ENCODE results near the gene LRRC31.

LRRC31 gene

DNA sequence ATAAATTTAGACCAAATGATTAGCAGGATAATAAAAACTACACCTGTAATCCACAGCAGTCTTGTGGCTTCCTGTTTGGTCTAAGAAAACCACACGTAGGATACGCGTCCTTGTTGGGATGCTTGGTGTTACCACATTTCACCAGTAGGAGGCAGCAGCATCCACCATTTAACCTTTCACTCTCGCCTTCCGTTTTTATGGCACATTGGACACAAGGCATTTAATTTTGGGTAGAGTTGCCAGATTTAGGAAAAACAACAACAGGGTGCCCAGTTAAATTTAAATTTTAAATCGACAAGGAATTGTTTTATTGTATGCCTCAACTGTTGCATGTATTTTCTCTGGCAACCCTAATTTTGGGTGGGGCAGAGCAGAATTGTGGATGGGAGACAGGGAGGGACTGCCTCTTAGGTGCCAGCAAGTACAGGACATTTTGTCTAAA, 6.3 kb downstream of the LRRC31 start:
- DNase-seq = no peak

- no peak for DNase-seq
Observed at GRCh38 chr3:169861871-169862270, 7.9 kb downstream of the LRRC31 start.

DNA sequence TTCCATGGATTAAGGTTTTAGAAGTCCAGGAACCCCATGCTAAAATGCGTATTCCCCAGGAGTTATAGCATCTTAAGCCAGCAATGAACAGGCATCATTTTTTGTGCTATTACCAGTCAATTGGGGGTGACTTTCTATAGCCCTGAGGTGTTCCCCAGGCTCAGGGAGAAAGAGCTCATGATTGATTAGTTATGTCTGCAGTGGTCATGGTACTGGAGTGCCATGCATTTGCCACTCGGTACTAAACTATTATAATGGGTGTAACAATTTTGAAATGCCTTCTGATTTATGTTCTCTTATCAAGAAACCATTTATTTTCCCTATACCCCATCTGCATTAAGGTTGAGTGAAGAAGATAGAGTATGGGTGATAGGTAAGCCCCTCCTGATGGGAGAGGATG, 11.9 kb downstream of the LRRC31 start:
- DNase-seq = no peak

GRCh38 chr3:169855514-169855913, 14.2 kb downstream of the LRRC31 start:
- DNase-seq = no peak

- DNase-seq = no peak
Observed at GRCh38 chr3:169850618-169851017, 19.1 kb downstream of the LRRC31 start.

DNA sequence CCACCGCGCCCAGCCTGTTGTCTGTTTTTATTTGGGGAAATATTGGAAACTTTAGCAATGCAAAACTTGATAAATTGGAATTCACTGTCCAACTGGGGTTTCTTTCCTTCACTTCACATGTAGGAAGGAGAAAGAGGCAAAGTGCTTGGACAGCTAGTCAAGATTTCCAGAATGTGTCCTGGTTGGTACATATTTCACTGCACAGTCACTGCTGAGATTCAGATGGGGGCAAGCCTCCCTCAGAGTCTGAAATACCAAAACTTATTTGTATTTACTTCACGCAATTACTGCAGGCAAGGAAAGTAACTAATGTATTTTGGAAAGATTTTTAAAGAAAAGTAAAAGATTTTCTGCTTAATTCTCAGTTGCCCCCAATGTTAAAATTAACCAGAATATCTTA, 21.0 kb downstream of the LRRC31 start:
- DNase-seq = no peak

GRCh38 chr3:169847896-169848295, 21.8 kb downstream of the LRRC31 start:
- DNase-seq = no peak

GRCh38 chr3:169846458-169847193, 23.1 kb downstream of the LRRC31 start:
- DNase-seq = no peak

DNA sequence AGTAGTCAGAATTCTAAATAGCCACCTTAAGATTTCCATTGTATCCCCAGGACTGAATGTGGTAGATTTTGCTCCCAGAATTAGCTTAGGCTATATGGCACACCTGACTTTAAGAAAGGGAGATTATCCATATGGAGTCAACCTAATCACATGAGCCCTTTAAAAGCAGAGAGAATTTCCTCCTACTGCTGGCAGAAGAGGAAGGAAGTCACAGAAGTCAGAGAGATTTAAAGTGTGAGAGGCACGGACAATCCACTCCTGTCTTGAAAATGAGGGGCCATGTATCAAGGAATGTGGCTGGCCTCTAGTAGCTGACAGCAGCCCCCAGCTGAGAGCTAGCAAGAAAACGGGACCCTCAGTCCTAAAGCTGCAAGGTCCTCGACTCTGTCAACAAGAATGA, 26.8 kb downstream of the LRRC31 start:
- no peak for DNase-seq

DNA sequence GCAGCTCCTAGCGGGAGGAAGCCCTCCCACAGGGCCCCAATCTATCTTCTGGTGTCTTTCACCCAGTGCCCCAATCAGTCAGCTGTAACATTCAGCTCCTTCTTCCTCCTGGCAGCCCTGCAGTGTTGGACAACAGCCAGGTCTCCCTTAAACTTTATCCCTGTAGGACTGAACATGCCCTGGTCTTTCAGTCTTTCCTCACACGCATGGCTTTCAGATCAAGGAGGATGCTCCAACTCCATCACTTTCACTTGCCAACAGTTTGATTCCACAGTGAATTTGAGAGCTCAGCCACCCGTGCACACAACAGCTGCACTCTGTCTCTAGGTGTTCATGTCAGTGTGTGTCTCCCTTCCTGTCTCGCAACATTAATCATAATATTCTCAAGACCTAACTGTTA, 28.6 kb downstream of the LRRC31 start:
- DNase-seq = no peak

- no peak for DNase-seq
Observed at GRCh38 chr3:169838511-169839030, 31.2 kb downstream of the LRRC31 start.

DNA sequence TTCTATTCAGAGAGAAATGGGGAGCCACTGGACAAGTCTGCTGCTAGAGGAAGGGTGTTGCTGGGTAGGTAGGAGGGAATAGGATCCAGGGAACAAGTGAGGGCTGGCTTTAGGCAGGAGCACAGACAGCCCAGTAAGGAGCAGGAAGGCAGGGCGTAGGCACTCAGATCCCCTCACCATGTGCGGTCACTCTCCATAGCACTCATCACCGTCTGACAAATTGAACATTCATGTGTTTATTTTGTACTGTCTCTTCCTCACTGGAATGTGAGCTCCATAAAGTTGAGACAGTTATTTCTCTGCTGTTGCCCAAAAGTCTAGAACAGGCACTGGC, 32.8 kb downstream of the LRRC31 start:
- DNase-seq = no peak

DNA sequence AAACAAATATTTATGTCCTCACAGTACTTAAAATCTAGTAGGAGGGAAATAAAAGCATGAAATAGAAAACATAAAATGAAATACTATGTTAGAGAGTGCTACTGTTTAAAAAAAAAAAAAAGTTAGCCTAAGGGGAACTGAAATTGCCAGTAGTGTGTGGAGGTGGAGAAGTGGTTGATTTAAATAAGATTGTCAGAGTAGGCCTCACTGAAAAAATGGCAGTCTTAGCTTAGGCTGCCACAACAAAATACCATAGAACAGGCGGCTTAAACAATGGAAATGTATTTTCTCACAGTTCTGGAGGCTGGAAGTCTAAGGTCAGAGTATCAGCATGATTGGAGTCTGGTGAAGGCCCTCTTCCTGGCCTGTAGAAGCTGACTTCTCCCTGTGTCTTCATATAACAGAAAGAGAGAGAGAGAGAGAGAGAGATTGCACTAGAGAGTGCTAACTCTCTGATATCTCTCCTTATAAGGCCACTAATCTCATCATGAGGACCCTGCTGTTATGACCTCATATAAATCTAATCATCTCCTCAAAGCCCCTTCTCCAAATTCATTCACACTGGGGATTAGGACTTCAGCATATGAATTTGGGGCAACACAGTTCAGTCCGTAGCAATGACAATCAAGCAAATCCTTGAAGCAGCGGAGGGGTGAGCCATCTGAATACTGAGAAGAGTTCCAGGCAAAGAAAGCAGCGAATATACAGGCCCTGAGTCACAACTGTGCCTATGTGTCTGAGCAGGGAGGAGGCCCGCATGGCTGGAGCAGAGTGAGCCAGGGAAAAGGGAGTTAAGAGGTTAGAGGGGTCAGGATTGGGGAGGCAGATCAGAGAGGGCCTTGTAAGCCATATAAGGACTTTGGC, 33.4 kb downstream of the LRRC31 start:
- no peak for DNase-seq

GRCh38 chr3:169835533-169835932, 34.2 kb downstream of the LRRC31 start:
- DNase-seq = no peak

GRCh38 chr3:169827712-169828111, 42.0 kb downstream of the LRRC31 start:
- DNase-seq = no peak

DNA sequence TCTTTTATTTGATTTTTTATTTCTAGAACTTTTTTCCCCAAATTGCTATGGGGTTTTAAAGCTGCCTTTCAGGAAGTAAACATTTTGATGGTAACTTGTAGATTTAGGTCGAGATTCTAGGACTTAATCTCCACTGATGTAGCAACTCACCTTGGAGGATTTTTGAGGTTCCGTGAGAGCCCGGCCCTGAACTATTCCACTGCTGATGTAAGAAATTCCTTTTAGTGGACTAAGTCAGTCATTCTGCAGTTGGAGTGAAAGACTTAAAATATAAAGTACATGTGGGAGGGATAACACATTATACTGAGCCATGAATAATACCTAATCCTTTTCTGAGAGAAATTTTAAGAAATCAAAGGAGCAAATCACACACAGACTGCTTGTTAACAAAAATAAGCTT, 44.4 kb downstream of the LRRC31 start:
- no peak for DNase-seq

DNA sequence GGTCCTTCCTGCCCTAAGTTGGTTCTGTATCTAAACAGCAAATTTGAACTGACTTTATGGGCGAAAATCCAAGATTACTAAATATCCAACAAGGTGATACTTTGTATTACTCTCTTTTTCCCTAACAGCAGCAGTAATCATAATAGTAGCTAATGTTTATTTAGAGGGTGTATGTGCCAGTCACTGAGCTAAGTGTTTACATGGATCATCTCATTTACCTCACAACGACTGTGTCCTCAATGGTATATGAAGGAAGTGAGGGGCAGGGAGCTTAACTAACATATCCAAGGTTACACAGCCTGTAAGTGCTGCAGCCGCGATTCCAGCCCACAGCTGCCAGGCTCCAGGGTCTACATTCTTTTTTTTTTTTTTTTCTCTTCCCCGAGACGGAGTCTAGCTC, 46.8 kb downstream of the LRRC31 start:
- no peak for DNase-seq

GRCh38 chr3:169822540-169822939, 47.2 kb downstream of the LRRC31 start:
- DNase-seq = no peak

- DNase-seq = no peak
Observed at GRCh38 chr3:169822091-169822490, 47.6 kb downstream of the LRRC31 start.

DNA sequence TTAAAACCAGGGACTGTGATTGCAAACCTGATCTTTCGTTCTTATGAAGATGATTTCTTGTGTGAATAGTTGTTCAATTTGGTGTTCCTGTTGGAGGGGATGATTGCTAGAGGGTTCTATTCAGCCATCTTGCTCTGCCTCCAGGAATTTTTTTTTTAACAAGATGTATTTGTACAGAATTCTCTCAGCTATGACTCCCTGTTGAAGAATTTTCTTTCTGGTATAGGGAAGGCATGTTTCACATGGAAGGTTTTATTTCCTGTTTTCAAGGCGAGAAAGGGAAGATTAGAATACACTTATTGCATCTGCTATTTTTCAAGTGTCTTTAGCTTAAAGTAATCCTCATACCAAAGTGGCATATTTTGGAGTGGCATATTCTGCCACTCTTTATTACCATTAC, 51.4 kb downstream of the LRRC31 start:
- DNase-seq = no peak

GRCh38 chr3:169815590-169816150, 54.1 kb downstream of the LRRC31 start:
- no peak for DNase-seq

- peak; percentile 23 for DNase-seq
Observed at GRCh38 chr3:169813757-169814517, 55.8 kb downstream of the LRRC31 start.

GRCh38 chr3:169813278-169813677, 56.5 kb downstream of the LRRC31 start:
- DNase-seq = no peak

All from activated gamma-delta T cell (primary cell).